Measurements from ENCODE around the gene STK4. TPM values are rescaled to one million over a fixed set of nuclear protein-coding genes. Genes with fewer than 3 reads are reported as not detected.

The STK4 gene
- total RNA-seq, 1 experiment from 2014 or later, result 74.7 TPM

- Mint-ChIP-seq H3K4me1 (ENCODE audit: low read depth, unreplicated experiment) (peaks cover 11% of the 10 kb centered on the region), H3K27ac (ENCODE audit: unreplicated experiment) (no peak overlapping the region), H3K36me3 (ENCODE audit: insufficient read depth, unreplicated experiment) (peaks cover 26% of the 10 kb centered on the region), H3K27me3 (ENCODE audit: insufficient read depth, unreplicated experiment) (no peaks in the 10 kb centered on the region), H3K4me3 (ENCODE audit: unreplicated experiment) (no peak overlapping the region), H3K9me3 (ENCODE audit: unreplicated experiment) (peaks cover 10% of the 10 kb centered on the region)
- Histone ChIP-seq H3K9me3 (no peaks in the 10 kb centered on the region), H3K36me3 (ENCODE audit: control insufficient read depth, insufficient read depth, low read length) (no peaks in the 10 kb centered on the region), H3K4me3 (ENCODE audit: low read depth, low read length) (no peak overlapping the region), H3K4me1 (no peaks in the 10 kb centered on the region), H3K27me3 (replicated peaks; ENCODE audit: control insufficient read depth, insufficient read depth, low read length) (no peaks in the 10 kb centered on the region)
- CTCF ChIA-PET, result interaction anchor here (0.8 to 1.2 kb wide), 2 partner anchors 10 to 208 kb away, joined by 3 to 4 read pairs; no protein-coding TSS in a partner anchor
- no TSS peak for BruUV-seq (replicated peaks)
- TF ChIP-seq CTCF (IDR thresholded peaks at IDR 0.05; ENCODE audit: insufficient read depth in 1 of 2, low read depth in 1 of 2, low read length in 1 of 2, severe bottlenecking in 1 of 2, unreplicated experiment in 1 of 2), result no peak
- intact Hi-C loops (cut with micrococcal nuclease; ENCODE audit: unreplicated experiment), result no loop called here
- DNase-seq, result no peak
- POLR2A ChIA-PET, result no interaction called here
Measured at GRCh38 chr20:45085867-45086266, 119.6 kb downstream of the STK4 start.

GRCh38 chr20:45087097-45087790 lies 120.9 kb downstream of the STK4 start:
- no peaks in the 10 kb centered on the region for H3K27me3 Mint-ChIP-seq (ENCODE audit: insufficient read depth, unreplicated experiment)
- DNase-seq, result no peak
- no TSS peak for BruUV-seq (replicated peaks)
- ChIA-PET POLR2A (no interaction called here), CTCF (interaction anchor here (0.9 to 2.5 kb wide), 5 partner anchors 8 to 76 kb away, joined by 3 to 8 read pairs (median 3); no protein-coding TSS in a partner anchor)
- H3K36me3 Mint-ChIP-seq (ENCODE audit: insufficient read depth, unreplicated experiment), result peaks cover 16% of the 10 kb centered on the region
- no peaks in the 10 kb centered on the region for H3K36me3 ChIP-seq (ENCODE audit: control insufficient read depth, insufficient read depth, low read length)
- H3K9me3 ChIP-seq, result no peaks in the 10 kb centered on the region
- H3K27me3 ChIP-seq (replicated peaks; ENCODE audit: control insufficient read depth, insufficient read depth, low read length), result no peaks in the 10 kb centered on the region
- no peak overlapping the region for H3K4me3 ChIP-seq (ENCODE audit: low read depth, low read length)
- TF ChIP-seq CTCF (IDR thresholded peaks at IDR 0.05; ENCODE audit: insufficient read depth in 1 of 2, low read depth in 1 of 2, low read length in 1 of 2, severe bottlenecking in 1 of 2, unreplicated experiment in 1 of 2), result no peak
- no peak overlapping the region for H3K4me3 Mint-ChIP-seq (ENCODE audit: unreplicated experiment)
- no peak overlapping the region for H3K27ac Mint-ChIP-seq (ENCODE audit: unreplicated experiment)
- no peaks in the 10 kb centered on the region for H3K9me3 Mint-ChIP-seq (ENCODE audit: unreplicated experiment)
- peaks cover 11% of the 10 kb centered on the region for H3K4me1 Mint-ChIP-seq (ENCODE audit: low read depth, unreplicated experiment)
- no peaks in the 10 kb centered on the region for H3K4me1 ChIP-seq
- intact Hi-C loops (cut with micrococcal nuclease; ENCODE audit: unreplicated experiment), result no loop called here

- POLR2A ChIA-PET, result no interaction called here
- Histone ChIP-seq H3K9me3 (no peaks in the 10 kb centered on the region), H3K27me3 (replicated peaks; ENCODE audit: control insufficient read depth, insufficient read depth, low read length) (no peaks in the 10 kb centered on the region), H3K4me3 (ENCODE audit: low read depth, low read length) (no peak overlapping the region), H3K36me3 (ENCODE audit: control insufficient read depth, insufficient read depth, low read length) (no peaks in the 10 kb centered on the region), H3K4me1 (no peaks in the 10 kb centered on the region)
- no TSS peak for BruUV-seq (replicated peaks)
- Mint-ChIP-seq H3K4me3 (ENCODE audit: unreplicated experiment) (no peak overlapping the region), H3K9me3 (ENCODE audit: unreplicated experiment) (no peaks in the 10 kb centered on the region), H3K27ac (ENCODE audit: unreplicated experiment) (no peak overlapping the region), H3K27me3 (ENCODE audit: insufficient read depth, unreplicated experiment) (no peaks in the 10 kb centered on the region), H3K4me1 (ENCODE audit: low read depth, unreplicated experiment) (peaks cover 11% of the 10 kb centered on the region), H3K36me3 (ENCODE audit: insufficient read depth, unreplicated experiment) (peaks cover 14% of the 10 kb centered on the region)
- intact Hi-C loops (cut with micrococcal nuclease; ENCODE audit: unreplicated experiment), result no loop called here
- no peak for DNase-seq
- CTCF ChIA-PET, result interaction anchor here (1.0 to 2.5 kb wide), 3 partner anchors 23 to 77 kb away, joined by 3 to 8 read pairs (median 3); no protein-coding TSS in a partner anchor
- no peak for TF ChIP-seq CTCF (IDR thresholded peaks at IDR 0.05; ENCODE audit: insufficient read depth in 1 of 2, low read depth in 1 of 2, low read length in 1 of 2, severe bottlenecking in 1 of 2, unreplicated experiment in 1 of 2)
Measured at GRCh38 chr20:45087814-45088213, 121.5 kb downstream of the STK4 start.
